IMR-90 (cell line): Measurements from ENCODE around the gene KCTD5. TPM values are rescaled to one million over a fixed set of nuclear protein-coding genes. Genes with fewer than 3 reads are reported as not detected.
A peak's percentile ranks its signal among the peaks of the same experiment; 100 is the strongest.

Experiments
- ATAC-seq: fragments of 200-7000 bp; cut with Tn5 transposase; 2 replicates; pipeline ENCODE4 v1.9.1; 2020; ENCODE audit warnings: low read depth, mild to moderate bottlenecking, moderate library complexity
- BruUV-seq: library from RNA; stranded (reverse); fragments of 400-500 nt; replicated peaks from 2 replicates; lab custom pipeline; 2021; lab: Mats Ljungman, UMichigan
- CTCF ChIA-PET: fragments of 300-600 bp; formaldehyde crosslinking; extraction: SDS; loops from one replicate; lab custom pipeline; 2021; ENCODE audit warnings: antibody characterized with exemption; lab: Yijun Ruan, JAX
- POLR2A ChIA-PET: fragments of 300-600 bp; sonication (Branson Sonifier 250); formaldehyde crosslinking; loops from one replicate; lab custom pipeline; 2022; ENCODE audit warnings: antibody characterized with exemption; ENCODE audit not compliant: unreplicated experiment; lab: Charles Lee
- DNase-seq: peaks from one replicate; pipeline ENCODE4 v3.0.0; 2013
- H2AFZ ChIP-seq: replicated peaks from 2 replicates; pipeline ENCODE3; 2013; ENCODE audit warnings: low read length, mild to moderate bottlenecking; ENCODE audit not compliant: poor library complexity
- H2AK5ac ChIP-seq: 2 replicates; pipeline ENCODE4 v1.6.1; 2013; ENCODE audit warnings: low read depth, low read length, inconsistent platforms
- H2AK9ac ChIP-seq: replicated peaks from 2 replicates; pipeline ENCODE3; 2013; ENCODE audit warnings: mild to moderate bottlenecking, low read depth, low read length, moderate library complexity; ENCODE audit not compliant: poor library complexity
- H2BK120ac ChIP-seq: 2 replicates; pipeline ENCODE4 v1.6.1; 2013; ENCODE audit warnings: low read depth, low read length, inconsistent platforms
- H2BK15ac ChIP-seq: 3 replicates; pipeline ENCODE4 v1.6.1; 2013; ENCODE audit warnings: low read depth, low read length, inconsistent platforms
- H2BK20ac ChIP-seq: 2 replicates; pipeline ENCODE4 v1.6.1; 2013; ENCODE audit warnings: low read depth, mild to moderate bottlenecking, inconsistent platforms, low read length, moderate library complexity
- H2BK5ac ChIP-seq: 2 replicates; pipeline ENCODE4 v1.6.1; 2013; ENCODE audit warnings: mild to moderate bottlenecking, low read depth, low read length, inconsistent platforms; ENCODE audit not compliant: poor library complexity, severe bottlenecking
- H3K14ac ChIP-seq: replicated peaks from 2 replicates; pipeline ENCODE4 v1.6.1; 2013; ENCODE audit warnings: low read depth, low read length, inconsistent platforms
- H3K18ac ChIP-seq: 2 replicates; pipeline ENCODE4 v1.6.1; 2013; ENCODE audit warnings: low read depth, low read length, control low read depth
- H3K23ac ChIP-seq: 2 replicates; pipeline ENCODE4 v1.6.1; 2013; ENCODE audit warnings: low read depth, low read length, inconsistent platforms
- H3K27ac ChIP-seq: 2 replicates; pipeline ENCODE4 v1.5.1; 2013; ENCODE audit warnings: mild to moderate bottlenecking, control low read depth, low read length; ENCODE audit not compliant: insufficient read depth
- H3K27me3 ChIP-seq: 2 replicates; pipeline ENCODE4 v1.6.1; 2013; ENCODE audit warnings: low read length; ENCODE audit not compliant: control insufficient read depth, insufficient read depth
- H3K36me3 ChIP-seq: 2 replicates; pipeline ENCODE4 v1.6.1; 2013; ENCODE audit warnings: low read length, mixed read lengths; ENCODE audit not compliant: control insufficient read depth, insufficient read depth
- H3K4ac ChIP-seq: 2 replicates; pipeline ENCODE4 v1.6.1; 2013; ENCODE audit warnings: low read depth, low read length, inconsistent platforms
- H3K4me1 ChIP-seq: 2 replicates; pipeline ENCODE4 v1.6.1; 2013; ENCODE audit warnings: low read length, mixed read lengths; ENCODE audit not compliant: control insufficient read depth, insufficient read depth
- H3K4me2 ChIP-seq: 2 replicates; pipeline ENCODE4 v1.6.1; 2013; ENCODE audit warnings: low read depth, mild to moderate bottlenecking, control low read depth, low read length, moderate library complexity
- H3K4me3 ChIP-seq: 2 replicates; pipeline ENCODE4 v1.5.1; 2013; ENCODE audit warnings: low read depth, mild to moderate bottlenecking, control low read depth, low read length, moderate library complexity; ENCODE audit not compliant: insufficient read depth
- H3K56ac ChIP-seq: 2 replicates; pipeline ENCODE4 v1.6.1; 2013; ENCODE audit warnings: low read length, inconsistent platforms; ENCODE audit not compliant: insufficient read depth; ENCODE audit errors: extremely low read depth
- H3K79me1 ChIP-seq, 2 experiments: 2 replicates each; pipeline ENCODE4 v1.6.1; 2013; ENCODE audit warnings: low read length in 2 of 2, inconsistent platforms in 1 of 2, low read depth in 1 of 2
- H3K9ac ChIP-seq: 2 replicates; pipeline ENCODE4 v1.6.1; 2013; ENCODE audit warnings: low read depth, low read length, control low read depth
- H3K9me1 ChIP-seq: 2 replicates; pipeline ENCODE4 v1.6.1; 2013; ENCODE audit warnings: low read length, inconsistent platforms; ENCODE audit not compliant: insufficient read depth
- H3K9me3 ChIP-seq: 2 replicates; pipeline ENCODE4 v1.6.1; 2013; ENCODE audit warnings: low read length; ENCODE audit not compliant: control insufficient read depth, insufficient read depth
- H4K20me1 ChIP-seq: 2 replicates; pipeline ENCODE4 v1.6.1; 2013; ENCODE audit warnings: low read length, inconsistent platforms; ENCODE audit not compliant: insufficient read depth
- H4K5ac ChIP-seq: 2 replicates; pipeline ENCODE4 v1.6.1; 2013; ENCODE audit warnings: mild to moderate bottlenecking, low read depth, low read length, control low read depth
- H4K8ac ChIP-seq, 2 experiments: 2 replicates each; pipeline ENCODE4 v1.6.1; 2013; ENCODE audit warnings: low read depth in 2 of 2, low read length in 2 of 2, control low read depth in 1 of 2, inconsistent platforms in 1 of 2
- H4K91ac ChIP-seq: 2 replicates; pipeline ENCODE4 v1.6.1; 2013; ENCODE audit warnings: low read depth, low read length, inconsistent platforms; ENCODE audit not compliant: insufficient read depth
- FOS ChIP-seq: fragments of 150-350 bp; IDR thresholded peaks from 2 replicates; pipeline ENCODE4 v1.6.1; 2016; ENCODE audit warnings: low read depth, low read length
- MAFK ChIP-seq: IDR thresholded peaks from 2 replicates; pipeline ENCODE4 v1.6.1; 2012; ENCODE audit warnings: low read depth, low read length, improper control_type of control experiment
- WGBS, 2 experiments: methylation state at CpG; one replicate each; pipeline versions ENCODE4 v1.1.5 to v1.1.7; 2013; ENCODE audit warnings: missing lambda C conversion rate in 2 of 2; ENCODE audit not compliant: insufficient read length in 1 of 2; ENCODE audit errors: extremely low coverage in 2 of 2; 5-methylcytosine and 5-hydroxymethylcytosine counted together
- dilution Hi-C: fragments of 300-500 bp; cut with HindIII; formaldehyde crosslinking; loops from one replicate; pipeline ENCODE4 v1.14.3; 2018; ENCODE audit warnings: low sequenced_read_pairs; ENCODE audit not compliant: unreplicated experiment
- in situ Hi-C: fragments of 300-500 bp; cut with MboI; formaldehyde crosslinking; loops from 3 replicates; pipeline ENCODE4 v1.14.3; 2019; ENCODE audit warnings: low sequenced_read_pairs, inconsistent platforms, mixed read lengths
- intact Hi-C: fragments of 100-400 bp; cut with micrococcal nuclease; formaldehyde crosslinking; loops from 2 replicates; pipeline ENCODE4 v1.10.0; 2022
- polyA plus RNA-seq, 3 experiments: library from polyadenylated mRNA; depleted of rRNA; stranded (reverse); fragments of >200 nt; gene quantifications; 2 replicates each; pipeline ENCODE4 v1.2.3, GENCODE V29; 2012; ENCODE audit warnings: low replicate concordance in 1 of 3
- total RNA-seq: library from RNA; depleted of rRNA; stranded (reverse); fragments of >200 nt; gene quantifications from 2 replicates; pipeline ENCODE4 v1.2.3, GENCODE V29; 2012

Gene KCTD5
- total and polyA plus RNA-seq, 2 of the 4 experiments (the other 2 are of a cell fraction) = 17.2 to 56.2 TPM

DNA sequence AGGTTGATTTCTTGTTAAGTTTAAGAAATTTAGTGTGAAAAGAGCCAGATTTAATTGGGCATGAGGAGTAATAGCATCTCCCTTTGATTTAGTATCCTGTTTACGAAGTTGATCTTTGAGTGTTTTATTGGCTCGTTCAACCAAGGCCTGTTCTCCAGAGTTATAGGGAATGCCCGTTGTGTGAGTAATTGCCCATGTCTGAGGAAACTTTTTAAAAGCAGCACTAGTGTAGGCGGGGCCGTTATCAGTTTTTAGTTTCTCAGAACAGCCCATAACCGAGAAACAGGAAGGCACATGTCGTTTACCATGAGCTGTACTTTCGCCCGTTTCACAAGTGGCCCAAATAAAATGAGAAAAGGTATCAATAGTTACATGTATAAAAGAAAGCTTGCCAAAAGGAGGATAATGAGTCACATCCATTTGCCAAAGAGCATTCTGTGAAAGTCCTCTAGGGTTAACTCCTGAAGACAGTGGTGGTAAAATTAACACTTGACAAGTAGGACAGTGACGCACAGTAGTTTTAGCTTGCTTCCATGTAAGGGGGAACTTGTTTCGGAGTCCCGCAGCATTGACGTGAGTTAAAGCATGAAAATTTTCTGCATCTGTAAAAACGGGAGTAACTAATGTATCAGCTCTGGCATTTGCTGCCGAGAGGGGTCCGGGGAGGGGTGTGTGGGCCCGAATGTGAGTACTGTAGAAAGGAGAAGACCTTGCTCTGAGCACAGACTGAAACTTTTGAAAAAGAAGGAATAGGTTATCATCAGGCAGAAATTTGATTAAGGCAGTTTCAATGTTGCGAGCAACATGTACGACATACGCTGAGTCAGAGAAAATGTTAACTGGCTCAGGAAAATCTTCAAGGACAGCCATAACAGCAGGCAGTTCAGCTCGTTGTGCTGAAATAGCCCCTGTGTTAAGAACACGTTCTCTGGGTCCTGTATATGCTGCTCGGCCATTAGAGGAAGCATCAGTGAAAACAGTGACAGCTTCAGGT lies 18.5 kb upstream of the KCTD5 start:
- intact Hi-C loops = no loop called here
- no peak overlapping the region for H3K9ac ChIP-seq
- H3K23ac ChIP-seq = no peak overlapping the region
- ChIA-PET CTCF (no interaction called here), POLR2A (no interaction called here)
- H2AK5ac ChIP-seq = no peak overlapping the region
- no peaks in the 10 kb centered on the region for H3K4me1 ChIP-seq
- no peak overlapping the region for H3K14ac ChIP-seq
- H3K27me3 ChIP-seq = no peaks in the 10 kb centered on the region
- no peak overlapping the region for H3K27ac ChIP-seq
- no peak overlapping the region for H3K4me2 ChIP-seq
- H3K56ac ChIP-seq = no peak overlapping the region
- no peak overlapping the region for H2AFZ ChIP-seq
- H2BK120ac ChIP-seq = no peak overlapping the region
- H3K9me3 ChIP-seq = no peaks in the 10 kb centered on the region
- H2BK20ac ChIP-seq = no peak overlapping the region
- 80% methylated on average over 19 of the region's 23 CpGs; no CpG with 5 or more reads in 1 of the 2 experiments for WGBS, 2 experiments
- H4K91ac ChIP-seq = no peak overlapping the region
- no peak overlapping the region for H3K4ac ChIP-seq
- DNase-seq = no peak
- H3K9me1 ChIP-seq = no peaks in the 10 kb centered on the region
- H2AK9ac ChIP-seq = no peak overlapping the region
- no peak overlapping the region for H4K8ac ChIP-seq
- dilution Hi-C loops = no loop called here
- H2BK15ac ChIP-seq = no peak overlapping the region
- H3K4me3 ChIP-seq = no peak overlapping the region
- H2BK5ac ChIP-seq = no peak overlapping the region
- H4K20me1 ChIP-seq = no peaks in the 10 kb centered on the region
- in situ Hi-C loops = no loop called here
- H4K5ac ChIP-seq = no peak overlapping the region
- no peak for TF ChIP-seq FOS
- peak; percentile 48 for TF ChIP-seq MAFK
- H3K36me3 ChIP-seq = peaks cover 12% of the 10 kb centered on the region
- no peak for ATAC-seq
- H3K18ac ChIP-seq = no peak overlapping the region
- BruUV-seq = no TSS peak
- no peaks in the 10 kb centered on the region for H3K79me1 ChIP-seq
